ENCODE data around the gene SLC19A1. TPM values are rescaled to one million over a fixed set of nuclear protein-coding genes. Genes with fewer than 3 reads are reported as not detected.

SLC19A1 gene
- total RNA-seq, 1 donor from 2014 or later, result 28.2 TPM

- Mint-ChIP-seq H3K4me1 (ENCODE audit: unreplicated experiment) (peaks cover 17% of the 10 kb centered on the region), H3K9me3 (no peaks in the 10 kb centered on the region), H3K36me3 (no peaks in the 10 kb centered on the region), H3K27me3 (peaks cover 16% of the 10 kb centered on the region), H3K4me3 (no peak overlapping the region), H3K27ac (no peak overlapping the region)
- TF ChIP-seq CTCF (conservative IDR thresholded peaks at IDR 0.05), result no peak
- DNase-seq (ENCODE audit: extremely low spot score, unreplicated experiment), result no peak
Measured at GRCh38 chr21:45575993-45576837, 34.0 kb upstream of the SLC19A1 start.

- H3K4me1 Mint-ChIP-seq (ENCODE audit: unreplicated experiment), result peaks cover 24% of the 10 kb centered on the region
- H3K27ac Mint-ChIP-seq, result no peak overlapping the region
- DNase-seq (ENCODE audit: extremely low spot score, unreplicated experiment), result no peak
- no peaks in the 10 kb centered on the region for H3K9me3 Mint-ChIP-seq
- no peaks in the 10 kb centered on the region for H3K36me3 Mint-ChIP-seq
- H3K27me3 Mint-ChIP-seq, result peaks cover 16% of the 10 kb centered on the region
- no peak overlapping the region for H3K4me3 Mint-ChIP-seq
- no peak for TF ChIP-seq CTCF (conservative IDR thresholded peaks at IDR 0.05)
Measured at GRCh38 chr21:45575304-45575992, 33.2 kb upstream of the SLC19A1 start.

DNA sequence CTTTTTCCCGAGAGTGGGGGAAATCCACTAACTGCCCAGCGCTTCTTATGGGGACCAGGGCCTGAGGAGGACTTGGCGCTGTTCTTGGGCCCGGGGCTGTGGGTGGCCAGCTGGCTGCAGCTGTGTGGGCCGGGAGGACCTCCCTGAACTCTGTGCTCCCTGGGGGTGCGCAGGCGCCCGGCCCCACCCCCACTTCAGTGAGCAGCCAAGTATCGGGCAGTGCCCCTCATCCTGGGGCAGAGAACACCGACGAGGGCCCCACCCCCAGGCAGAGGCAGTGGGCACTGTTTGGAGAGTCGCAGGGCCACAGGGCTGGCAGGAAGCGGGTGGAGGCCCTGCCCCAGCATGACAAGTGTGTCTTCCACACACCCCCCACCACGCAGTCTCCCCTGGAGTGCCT lies 32.5 kb upstream of the SLC19A1 start:
- no peak for DNase-seq (ENCODE audit: extremely low spot score, unreplicated experiment)
- peaks cover 25% of the 10 kb centered on the region for H3K4me1 Mint-ChIP-seq (ENCODE audit: unreplicated experiment)
- no peak overlapping the region for H3K27ac Mint-ChIP-seq
- TF ChIP-seq CTCF (conservative IDR thresholded peaks at IDR 0.05), result no peak
- no peaks in the 10 kb centered on the region for H3K36me3 Mint-ChIP-seq
- peaks cover 16% of the 10 kb centered on the region for H3K27me3 Mint-ChIP-seq
- H3K9me3 Mint-ChIP-seq, result no peaks in the 10 kb centered on the region
- H3K4me3 Mint-ChIP-seq, result no peak overlapping the region

DNA sequence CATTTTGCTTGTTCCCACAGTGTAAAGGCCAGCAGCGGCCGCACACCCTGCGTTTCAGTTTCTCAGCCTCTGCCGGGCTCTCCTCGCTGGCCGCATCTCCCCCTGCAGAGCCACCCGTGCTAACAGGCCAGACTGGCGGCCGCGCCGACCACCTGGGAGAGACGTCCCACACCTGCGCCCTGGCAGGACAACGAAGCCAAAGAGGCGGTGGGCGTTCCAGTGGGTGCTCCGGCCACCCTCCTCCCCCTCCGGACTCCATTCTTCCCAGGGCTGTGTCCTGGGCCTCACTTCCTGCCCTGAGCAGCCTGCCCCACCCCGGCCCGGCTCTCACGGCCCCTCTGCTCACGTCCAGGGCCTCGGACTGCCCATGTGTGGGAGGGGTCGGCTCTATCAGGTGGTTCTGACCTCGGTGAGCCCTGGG lies 31.9 kb upstream of the SLC19A1 start:
- no peak for DNase-seq (ENCODE audit: extremely low spot score, unreplicated experiment)

DNA sequence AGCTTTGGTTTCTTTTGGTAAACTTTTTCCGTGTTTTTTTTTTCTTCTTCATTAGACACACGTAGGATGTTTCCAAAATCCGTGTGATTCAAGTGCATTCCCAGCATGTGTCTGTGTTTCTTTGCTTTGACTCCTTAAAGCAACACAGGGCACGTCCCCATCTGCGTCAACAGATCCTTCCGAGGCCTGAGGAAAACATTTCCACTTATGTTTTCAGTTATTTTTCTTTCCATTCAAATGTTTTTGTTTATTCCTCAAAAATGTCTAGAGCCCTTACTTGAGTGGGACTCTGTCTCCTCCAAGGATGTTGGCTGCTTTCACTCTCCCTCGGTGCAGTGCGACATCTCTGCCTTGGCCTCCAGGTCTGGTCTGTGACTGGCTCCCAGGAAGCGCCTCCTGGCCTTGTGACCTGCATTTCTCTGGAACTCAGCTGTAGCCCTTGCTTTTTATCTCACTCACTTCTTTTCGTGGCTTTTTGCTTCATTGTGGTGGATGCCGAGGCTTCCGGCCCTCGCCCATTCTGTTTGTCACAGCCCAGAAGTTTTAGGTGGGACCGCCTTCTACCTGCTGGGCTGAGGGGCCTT lies 31.3 kb upstream of the SLC19A1 start:
- Mint-ChIP-seq H3K4me1 (ENCODE audit: unreplicated experiment) (peaks cover 25% of the 10 kb centered on the region), H3K27ac (no peak overlapping the region), H3K4me3 (no peak overlapping the region), H3K9me3 (no peaks in the 10 kb centered on the region), H3K27me3 (peaks cover 18% of the 10 kb centered on the region), H3K36me3 (no peaks in the 10 kb centered on the region)
- TF ChIP-seq CTCF (conservative IDR thresholded peaks at IDR 0.05), result no peak
- no peak for DNase-seq (ENCODE audit: extremely low spot score, unreplicated experiment)

More for the DNA sequence above, 31.9 kb upstream of the SLC19A1 start:
- Mint-ChIP-seq H3K9me3 (no peaks in the 10 kb centered on the region), H3K4me1 (ENCODE audit: unreplicated experiment) (peaks cover 25% of the 10 kb centered on the region), H3K36me3 (no peaks in the 10 kb centered on the region), H3K27ac (no peak overlapping the region), H3K27me3 (peaks cover 16% of the 10 kb centered on the region), H3K4me3 (no peak overlapping the region)
- TF ChIP-seq CTCF (conservative IDR thresholded peaks at IDR 0.05), result no peak
